ENCODE results near the gene OSTM1.

- TF ChIP-seq CTCF (conservative IDR thresholded peaks at IDR 0.05) (no peak), ZFX (IDR thresholded peaks at IDR 0.05) (no peak)
Measured at GRCh38 chr6:108078191-108078590, 3.6 kb upstream of the OSTM1 start.

Data from C4-2B (cell line).